ENCODE results near the gene FAM89B. TPM values are rescaled to one million over a fixed set of nuclear protein-coding genes. Genes with fewer than 3 reads are reported as not detected.

The FAM89B gene
- 33.0 and 36.5 TPM in 2 replicates for total RNA-seq

GRCh38 chr11:65572356-65573051 is at the start of gene FAM89B:
Gene FAM89B (plus strand): TSS chr11:65572538. CDS start chr11:65572670, 132 bp downstream.

GRCh38 chr11:65524741-65525545 is 47.4 kb upstream of the FAM89B start, which contains the start of gene SCYL1:
Gene SCYL1 (plus strand): TSS chr11:65525083. CDS start chr11:65525154, 71 bp downstream.

GRCh38 chr11:65558002-65558929 is 14.1 kb upstream of the FAM89B start, which contains the start of gene LTBP3:
Gene LTBP3 (minus strand): TSS chr11:65558359. CDS start chr11:65557959, 400 bp downstream.

GRCh38 chr11:65569973-65570918 is 2.1 kb upstream of the FAM89B start, which contains the start of gene ZNRD2:
Gene ZNRD2 (plus strand): TSS chr11:65570477. CDS start chr11:65570492, 15 bp downstream.

GRCh38 chr11:65575568-65576231 is 3.4 kb downstream of the FAM89B start, which contains the start of gene EHBP1L1:
Gene EHBP1L1 (plus strand): TSS chr11:65576053. CDS start chr11:65576303, 250 bp downstream.

GRCh38 chr11:65595543-65596281 is 23.4 kb downstream of the FAM89B start, which contains the start of gene KCNK7:
Gene KCNK7 (minus strand): TSS chr11:65595800. CDS start chr11:65595772, 28 bp downstream.

GRCh38 chr11:65615229-65615949 is 43.1 kb downstream of the FAM89B start, which contains the start of gene PCNX3:
Gene PCNX3 (plus strand): TSS chr11:65615776. CDS start chr11:65616312, 536 bp downstream.

Small RNA genes within 50 kb of the gene (small RNA-seq; reads per million reads assigned to genes)
- gene AP001362.1, result not detected

Other genes starting within 250 kb of the FAM89B start
- 44.5 and 64.8 TPM in 2 replicates for gene DPF2, start 238.7 kb upstream of the FAM89B start, total RNA-seq
- gene TIGD3, start 217.8 kb upstream of the FAM89B start, total RNA-seq, result 0.11 TPM in 1 of 2 replicates, not detected in the other
- gene SLC25A45, start 189.9 kb upstream of the FAM89B start, total RNA-seq, result 3.8 and 4.3 TPM in 2 replicates
- 55.3 and 58.9 TPM in 2 replicates for gene FRMD8, start 185.9 kb upstream of the FAM89B start, total RNA-seq
- 141 and 249 TPM in 2 replicates for gene NEAT1, start 149.7 kb upstream of the FAM89B start, total RNA-seq
- 9,374 and 20,355 TPM in 2 replicates for gene MALAT1, start 73.5 kb upstream of the FAM89B start, total RNA-seq
- 134 and 143 TPM in 2 replicates for gene SCYL1, start 47.5 kb upstream of the FAM89B start, total RNA-seq
- gene LTBP3, start 14.2 kb upstream of the FAM89B start, total RNA-seq, result 31.7 and 46.3 TPM in 2 replicates
- gene ZNRD2, start 2.1 kb upstream of the FAM89B start, total RNA-seq, result 38.9 and 61.1 TPM in 2 replicates
- 23.9 and 29.1 TPM in 2 replicates for gene EHBP1L1, start 3.5 kb downstream of the FAM89B start, total RNA-seq
- 0.54 TPM in 1 of 2 replicates, not detected in the other for gene KCNK7, start 23.3 kb downstream of the FAM89B start, total RNA-seq
- 31.3 and 36.5 TPM in 2 replicates for gene MAP3K11, start 41.7 kb downstream of the FAM89B start, total RNA-seq
- 28.3 and 47.3 TPM in 2 replicates for gene PCNX3, start 43.2 kb downstream of the FAM89B start, total RNA-seq
- 32.2 and 37.7 TPM in 2 replicates for gene SIPA1, start 65.6 kb downstream of the FAM89B start, total RNA-seq
- 35.7 and 42.7 TPM in 2 replicates for gene RELA, start 90.4 kb downstream of the FAM89B start, total RNA-seq
- gene KAT5, start 139.7 kb downstream of the FAM89B start, total RNA-seq, result 53.2 and 67.1 TPM in 2 replicates
- gene RNASEH2C, start 148.3 kb downstream of the FAM89B start, total RNA-seq, result 24.7 and 37.1 TPM in 2 replicates
- gene AP5B1, start 208.4 kb downstream of the FAM89B start, total RNA-seq, result 17.0 and 20.0 TPM in 2 replicates
- 1.3 and 2.0 TPM in 2 replicates for gene OVOL1, start 214.5 kb downstream of the FAM89B start, total RNA-seq

Data from placental epithelial cell (primary cell).